Cardiac septum (tissue), 1 donor: ENCODE measurements around the gene POM121L2. TPM values are rescaled to one million over a fixed set of nuclear protein-coding genes. Genes with fewer than 3 reads are reported as not detected.
"Not testable (repeated sequence)": the region's sequence is repeated elsewhere in the genome, so short reads cannot be mapped to it uniquely, and the experiment has no call there.

Experiments used
- DNase-seq: peaks from one replicate; pipeline ENCODE4 v3.0.0-alpha.2; 2020; ENCODE audit warnings: low spot score
- intact Hi-C: fragments of 100-400 bp; cut with DNase I; formaldehyde crosslinking; loops from one replicate; pipeline ENCODE4 v1.14.0; 2022
- total RNA-seq: library from RNA; stranded (reverse); fragmentation: NEBNext Ultra II Directional; extraction: Animal tissue kit (Norgen Biotek cat#: 25700); gene quantifications from one replicate; pipeline ENCODE4 v1.2.1, GENCODE V29; 2021
- donor health status: DM: no; HTN: no; CAD: no.

Gene POM121L2
- total RNA-seq, 1 donor from 2014 or later: not detected

- intact Hi-C loops, DNase-seq: not testable (repeated sequence)
Observed at GRCh38 chr6:27267003-27267402, 45.1 kb downstream of the POM121L2 start.

DNA sequence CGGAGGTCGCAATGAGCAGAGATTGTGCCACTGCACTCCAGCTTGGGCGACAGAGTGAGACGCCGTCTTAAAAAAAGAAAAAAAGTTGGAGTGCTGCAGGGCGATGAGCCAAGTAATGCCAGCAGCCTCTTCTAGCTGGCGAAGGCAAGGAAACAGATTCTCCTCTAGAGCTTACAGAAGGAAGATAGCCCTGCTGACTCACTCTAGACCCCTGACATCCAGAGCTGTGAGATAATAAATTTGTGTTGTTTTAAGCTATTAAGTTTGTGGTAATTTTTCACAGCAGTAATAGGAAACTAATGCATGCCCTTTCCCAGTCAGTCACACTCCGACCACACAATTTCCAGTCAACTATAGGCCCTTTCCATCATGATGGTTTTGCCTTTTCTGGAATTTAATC, 48.2 kb downstream of the POM121L2 start:
- no peak for DNase-seq
- intact Hi-C loops: no loop called here

- no peak for DNase-seq
- intact Hi-C loops: no loop called here
Observed at GRCh38 chr6:27260836-27261375, 51.2 kb downstream of the POM121L2 start.

- intact Hi-C loops: no loop called here
- DNase-seq: no peak
Observed at GRCh38 chr6:27260369-27260768, 51.7 kb downstream of the POM121L2 start.

Other genes with a start within 250 kb of the POM121L2 start
- not detected for gene PRSS16, start 64.6 kb downstream of the POM121L2 start, total RNA-seq
- 0.62 TPM for gene ZNF391, start 76.5 kb upstream of the POM121L2 start, total RNA-seq
- gene ZNF184, start 160.8 kb upstream of the POM121L2 start, total RNA-seq: 4.2 TPM